GM04504 (cell line): Measurements from ENCODE around the gene SP140.
"Not testable (repeated sequence)": the region's sequence is repeated elsewhere in the genome, so short reads cannot be mapped to it uniquely, and the experiment has no call there.

Experiments used
- DNase-seq: peaks from one replicate; pipeline ENCODE4 v3.0.0-alpha.2; 2012; ENCODE audit warnings: low read depth

Gene SP140

GRCh38 chr2:230225486-230225885 lies at the start of gene SP140:
SP140 (plus strand) TSS chr2:230225736; CDS start chr2:230225845, 109 bp downstream.
- DNase-seq: no peak

GRCh38 chr2:230176996-230177395 lies 48.5 kb upstream of the SP140 start:
- DNase-seq: no peak

- DNase-seq: no peak
Measured at GRCh38 chr2:230178546-230179485, 46.7 kb upstream of the SP140 start.

GRCh38 chr2:230179907-230180306 lies 45.6 kb upstream of the SP140 start:
- no peak for DNase-seq

GRCh38 chr2:230181195-230181594 lies 44.3 kb upstream of the SP140 start:
- DNase-seq: no peak

DNA sequence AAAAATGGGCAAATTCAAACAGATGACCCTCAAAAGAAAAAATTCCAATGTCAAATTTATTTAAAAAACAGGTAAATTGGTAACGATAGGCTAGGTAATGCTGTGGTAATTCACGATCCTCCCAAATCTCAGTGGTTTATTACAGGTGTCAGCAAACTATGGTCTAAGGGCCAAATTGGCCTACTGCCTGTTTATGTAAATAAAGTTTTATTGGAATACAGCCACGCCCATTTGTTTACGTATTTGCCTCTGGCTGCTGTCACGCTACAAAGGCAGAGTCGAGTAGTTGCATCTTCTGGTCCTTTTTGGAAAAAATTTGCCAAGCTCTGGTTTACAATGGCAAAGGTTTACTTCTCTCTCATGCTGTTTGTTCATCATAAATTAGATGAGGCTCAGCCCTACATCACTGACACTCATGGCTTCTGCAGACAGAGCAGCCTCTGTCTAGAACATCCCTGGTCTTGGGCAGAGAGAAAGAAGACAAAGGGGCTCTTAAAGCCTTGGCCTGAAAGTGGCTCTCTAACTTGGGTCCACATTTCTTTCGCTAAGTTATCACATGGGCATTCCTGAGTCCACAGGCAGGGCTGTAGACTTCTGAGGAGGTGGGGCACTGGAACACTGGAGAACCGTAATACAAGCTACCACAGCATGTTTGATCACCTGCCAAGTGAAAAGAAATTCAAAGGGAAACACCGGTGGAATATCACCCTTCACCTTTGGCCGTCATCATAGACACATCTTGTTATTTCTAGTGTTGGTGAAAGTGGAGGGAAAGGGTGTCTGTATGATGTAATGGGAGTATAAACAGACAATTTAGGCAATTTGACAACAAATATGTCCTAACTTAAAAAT lies 40.6 kb upstream of the SP140 start:
- no peak for DNase-seq

DNA sequence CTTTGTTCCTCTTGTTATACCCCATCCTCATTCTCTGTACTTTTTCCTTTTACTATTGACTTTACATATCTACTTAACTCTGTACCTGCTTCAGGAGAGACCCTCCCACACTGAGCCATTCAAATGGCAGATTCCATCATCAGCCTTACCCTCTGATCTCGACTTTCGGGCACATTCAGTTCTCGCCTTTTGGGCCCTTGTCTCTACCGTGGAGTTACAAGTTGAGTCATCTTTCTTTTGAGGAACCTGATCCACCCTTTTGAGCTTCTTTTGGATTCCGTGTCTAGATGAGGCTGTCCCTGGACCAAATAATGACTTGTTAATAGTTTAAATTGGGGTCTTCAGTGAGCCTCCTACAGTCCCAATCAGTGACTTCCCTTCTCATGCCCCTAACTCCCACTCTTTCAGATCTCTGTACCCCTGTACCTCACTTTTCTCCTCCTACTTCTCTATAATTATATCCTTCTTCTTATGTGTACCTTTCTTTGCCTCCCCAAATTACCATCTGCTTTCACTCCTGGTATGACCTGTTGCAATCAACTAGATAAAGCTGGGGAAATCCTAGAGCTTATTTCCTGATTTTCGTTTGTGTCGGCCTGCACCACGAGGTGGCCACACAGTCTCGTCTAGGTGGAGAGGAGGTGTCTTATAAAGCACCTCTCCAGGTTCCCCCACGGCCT lies 23.0 kb upstream of the SP140 start:
- no peak for DNase-seq

DNA sequence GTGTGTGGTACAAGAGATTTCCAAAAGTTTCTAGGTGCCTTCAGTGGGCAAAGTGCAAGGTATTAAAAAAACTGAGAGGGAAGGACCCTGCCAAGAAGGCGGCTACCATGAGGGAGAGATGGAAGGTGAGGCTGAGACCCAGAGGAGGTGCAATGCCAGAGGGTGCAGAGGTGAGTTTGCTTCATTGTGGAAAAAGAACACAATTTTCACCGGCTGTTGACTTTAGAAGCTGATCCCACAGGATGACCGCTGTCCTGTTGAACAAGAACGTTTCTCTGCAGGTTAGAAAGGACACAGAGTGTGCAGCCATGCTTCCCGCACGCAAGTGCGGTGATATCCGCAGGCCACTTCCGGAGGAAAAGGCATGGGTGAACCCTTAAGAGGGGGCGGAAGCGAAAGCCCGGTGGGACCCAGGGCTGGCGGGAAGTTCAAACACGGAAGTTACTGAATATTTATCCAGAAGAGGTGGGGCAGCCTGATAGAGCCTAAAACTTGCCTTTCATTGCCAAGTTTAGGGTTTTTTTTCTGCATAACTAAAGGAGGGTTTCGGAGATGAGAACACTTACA lies 22.3 kb upstream of the SP140 start:
- DNase-seq: no peak

GRCh38 chr2:230205034-230205433 lies 20.5 kb upstream of the SP140 start:
- DNase-seq: no peak

DNA sequence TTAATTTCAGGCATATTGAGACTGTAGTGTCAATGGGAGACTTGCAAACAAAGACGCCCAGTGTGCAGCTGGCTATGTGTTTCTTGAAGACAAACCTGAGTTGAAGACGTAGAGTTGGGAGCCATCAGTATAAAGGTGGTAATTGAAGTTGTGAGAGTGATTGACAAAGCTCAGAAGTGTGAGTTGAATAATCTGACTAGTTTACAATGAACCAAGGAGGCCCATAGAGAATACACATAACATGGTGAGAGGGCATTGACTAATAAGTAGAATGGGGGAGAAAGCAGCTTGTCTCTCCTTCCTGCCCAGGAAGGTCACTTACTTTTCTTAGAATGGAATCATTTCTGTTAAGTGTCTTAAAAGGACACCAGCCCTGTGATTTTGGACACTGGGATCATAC lies 19.8 kb upstream of the SP140 start:
- no peak for DNase-seq

- DNase-seq: no peak
Measured at GRCh38 chr2:230208576-230208975, 17.0 kb upstream of the SP140 start.

- DNase-seq: no peak
Measured at GRCh38 chr2:230209422-230210051, 16.0 kb upstream of the SP140 start.

DNA sequence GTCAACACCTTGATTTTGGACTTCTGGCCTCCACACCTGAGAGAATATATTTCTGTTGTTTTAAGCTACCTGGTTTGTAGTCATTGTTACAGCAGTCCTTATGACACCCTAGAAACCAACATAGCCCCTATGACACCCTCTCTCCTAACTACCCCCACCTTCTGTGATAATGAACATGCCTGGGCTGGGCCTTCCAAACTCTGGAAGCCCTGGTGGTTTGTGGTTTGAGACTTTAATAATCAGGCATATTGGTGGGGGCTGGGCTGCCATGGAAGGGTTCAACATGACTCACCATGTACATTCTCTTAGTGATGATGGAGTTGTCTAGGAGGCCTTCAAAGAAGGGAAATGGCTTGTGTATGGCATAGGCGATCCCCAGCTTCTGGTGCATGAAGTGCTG lies 9.0 kb upstream of the SP140 start:
- DNase-seq: no peak

GRCh38 chr2:230217424-230217823 lies 8.1 kb upstream of the SP140 start:
- DNase-seq: no peak

DNA sequence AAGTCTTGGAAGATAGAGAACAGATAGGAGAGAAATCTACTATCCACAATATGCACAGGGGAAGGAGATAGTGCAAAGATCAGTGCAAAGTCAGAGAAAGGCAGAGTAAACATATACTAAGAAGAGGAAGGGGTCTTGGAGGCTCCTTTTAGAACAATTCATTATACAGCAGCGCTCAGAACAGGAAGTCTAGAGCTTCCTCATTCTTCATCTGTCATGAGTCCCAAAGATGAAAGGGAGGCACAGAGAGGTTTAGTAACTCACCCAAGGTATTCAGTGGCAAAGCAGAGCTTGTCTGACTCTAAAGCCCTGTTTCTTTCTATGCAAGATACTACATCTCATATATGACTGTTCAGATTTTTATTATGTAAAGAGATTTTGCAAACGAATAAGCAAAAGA lies 7.1 kb upstream of the SP140 start:
- no peak for DNase-seq

DNA sequence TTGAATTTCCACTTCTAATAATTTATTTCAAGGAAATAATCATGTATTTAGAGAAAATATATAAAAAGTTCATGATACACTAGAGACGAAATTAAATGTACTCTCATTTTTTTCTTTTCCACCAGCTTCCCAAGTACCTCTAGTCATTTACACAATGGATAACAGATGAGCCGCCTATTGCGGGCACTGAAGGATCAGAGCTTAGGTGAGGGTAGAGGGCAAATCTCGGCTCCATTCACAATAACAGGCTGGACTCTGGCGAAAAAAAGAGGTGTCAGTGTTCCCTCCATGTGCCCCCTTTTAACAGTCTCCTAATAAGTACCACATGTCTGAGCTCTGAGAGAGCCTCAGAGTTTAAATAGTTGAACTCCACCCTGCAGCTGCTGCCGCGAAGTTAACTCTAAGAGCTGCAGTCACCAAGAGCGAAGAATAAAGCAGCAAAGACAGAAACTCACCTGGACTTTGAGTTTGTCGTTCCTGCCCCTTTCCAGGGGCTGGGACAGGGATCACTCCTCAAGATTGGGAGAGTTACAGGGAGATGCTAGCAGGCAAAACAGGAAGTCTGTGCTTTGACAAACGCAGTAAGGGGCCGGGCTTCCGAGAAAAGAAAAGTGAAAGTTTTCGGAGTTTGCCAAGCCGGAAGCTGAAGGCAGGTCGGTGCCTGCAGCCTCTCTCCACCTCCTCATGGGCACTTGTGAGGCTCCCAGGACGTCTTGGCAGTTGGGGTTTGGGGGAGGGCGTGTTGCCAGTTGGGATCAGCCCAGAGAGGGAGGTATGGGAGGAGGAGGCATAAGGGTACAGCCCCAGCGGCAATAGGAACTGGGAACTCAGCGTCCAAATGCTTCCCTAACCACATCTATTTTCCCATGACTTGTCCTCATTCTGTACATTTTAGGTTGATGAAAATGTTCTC lies 5.9 kb upstream of the SP140 start, which contains the start of gene SP110:
TSS of gene SP110 (minus strand) at position 566 of the 913 bp plus-strand sequence. CDS start 3,057 bp downstream, outside the sequence.
- peak; percentile 57 for DNase-seq

- DNase-seq: no peak
Measured at GRCh38 chr2:230220347-230220969, 5.1 kb upstream of the SP140 start.

- DNase-seq: no peak
Measured at GRCh38 chr2:230221493-230221892, 4.0 kb upstream of the SP140 start.

DNA sequence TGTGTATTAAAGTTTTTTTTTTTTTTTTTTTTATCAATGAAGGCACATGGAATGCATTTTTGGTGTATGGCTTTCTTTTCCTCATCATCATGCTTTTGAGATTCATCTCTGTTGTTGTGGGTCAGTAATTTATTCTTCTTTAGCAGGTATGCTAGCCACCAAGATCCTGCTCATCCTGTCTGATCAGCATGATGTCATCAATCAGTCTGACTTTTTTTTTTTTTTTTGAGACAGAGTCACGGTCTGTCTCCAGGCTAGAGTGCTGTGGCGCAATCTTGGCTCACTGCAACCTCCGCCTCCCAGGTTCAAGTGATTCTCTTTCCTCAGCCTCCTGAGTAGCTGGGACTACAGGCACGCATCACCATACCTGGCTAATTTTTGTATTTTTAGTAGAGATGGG lies 2.7 kb upstream of the SP140 start:
- DNase-seq: not testable (repeated sequence)

GRCh38 chr2:230224458-230224857 lies 1.1 kb upstream of the SP140 start:
- no peak for DNase-seq
